Hepatocyte (in vitro differentiated cells): ENCODE data around the gene PLXND1.

Source experiments
- CTCF ChIP-seq: fragments of 200-600 bp; sonication (generic); IDR thresholded peaks from 2 replicates; pipeline ENCODE4 v1.5.1; 2016; ENCODE audit warnings: antibody characterized with exemption, mild to moderate bottlenecking; ENCODE audit not compliant: poor library complexity
- EZH2 ChIP-seq: fragments of 200-600 bp; sonication (generic); IDR thresholded peaks from 2 replicates; pipeline ENCODE4 v1.6.1; 2016; ENCODE audit warnings: antibody characterized with exemption, mild to moderate bottlenecking, borderline replicate concordance
- EZH2phosphoT487 ChIP-seq: fragments of 200-600 bp; sonication (generic); IDR thresholded peaks from one replicate; pipeline ENCODE4 v1.6.1; 2018; ENCODE audit warnings: antibody characterized with exemption, mild to moderate bottlenecking, low read depth, moderate library complexity; ENCODE audit not compliant: unreplicated experiment, severe bottlenecking

- no peak for TF ChIP-seq CTCF
- no peak for TF ChIP-seq EZH2phosphoT487
- no peak for TF ChIP-seq EZH2
Measured at GRCh38 chr3:129557548-129557894, 49.0 kb downstream of the PLXND1 start.
